NCI-H2227 (cell line): ENCODE results near the gene ATAD5.

Experiments
- DNase-seq: peaks from one replicate; lab custom pipeline; 2025; ENCODE audit not compliant: unreplicated experiment; lab: John Stamatoyannopoulos, UW

ATAD5 gene

GRCh38 chr17:30939051-30939689 lies 107.4 kb downstream of the ATAD5 start:
- DNase-seq, result no peak

- no peak for DNase-seq
Observed at GRCh38 chr17:30942308-30943079, 110.7 kb downstream of the ATAD5 start.
